HG03439 (cell line): ENCODE measurements around the gene PDZD8.

Source experiments
- ATAC-seq: cut with Tn5 transposase; IDR thresholded peaks from one replicate; pipeline ENCODE4 v1.9.1; 2021; ENCODE audit warnings: mild to moderate bottlenecking, moderate library complexity; ENCODE audit not compliant: unreplicated experiment

PDZD8 gene

GRCh38 chr10:117391436-117392205 lies 16.4 kb upstream of the PDZD8 start:
- no peak for ATAC-seq

- ATAC-seq, result no peak
These were observed 15.2 kb upstream of the PDZD8 start for GRCh38 chr10:117390420-117390819.

GRCh38 chr10:117386805-117387204 lies 11.6 kb upstream of the PDZD8 start:
- ATAC-seq, result no peak

- no peak for ATAC-seq
These were observed 7.6 kb upstream of the PDZD8 start for GRCh38 chr10:117382861-117383260.

- ATAC-seq, result peak; percentile 34
These were observed 507 bp downstream of the PDZD8 start for GRCh38 chr10:117374506-117375359.

- ATAC-seq, result no peak
These were observed 1.3 kb downstream of the PDZD8 start for GRCh38 chr10:117373823-117374505.

- ATAC-seq, result no peak
These were observed 5.0 kb downstream of the PDZD8 start for GRCh38 chr10:117370205-117370604.

- no peak for ATAC-seq
These were observed 7.5 kb downstream of the PDZD8 start for GRCh38 chr10:117367718-117368117.

GRCh38 chr10:117366741-117367140 lies 8.5 kb downstream of the PDZD8 start:
- ATAC-seq, result no peak

- no peak for ATAC-seq
These were observed 9.6 kb downstream of the PDZD8 start for GRCh38 chr10:117365612-117366011.

- ATAC-seq, result no peak
These were observed 10.9 kb downstream of the PDZD8 start for GRCh38 chr10:117364110-117364960.

GRCh38 chr10:117363028-117363427 lies 12.2 kb downstream of the PDZD8 start:
- ATAC-seq, result peak; percentile 40

GRCh38 chr10:117362313-117362712 lies 12.9 kb downstream of the PDZD8 start:
- ATAC-seq, result no peak

GRCh38 chr10:117360994-117361667 lies 14.1 kb downstream of the PDZD8 start:
- ATAC-seq, result no peak

- ATAC-seq, result no peak
These were observed 15.2 kb downstream of the PDZD8 start for GRCh38 chr10:117360016-117360415.

- ATAC-seq, result no peak
These were observed 20.2 kb downstream of the PDZD8 start for GRCh38 chr10:117355072-117355471.

GRCh38 chr10:117353684-117354083 lies 21.6 kb downstream of the PDZD8 start:
- no peak for ATAC-seq

GRCh38 chr10:117352724-117353123 lies 22.5 kb downstream of the PDZD8 start:
- ATAC-seq, result no peak

GRCh38 chr10:117351996-117352395 lies 23.2 kb downstream of the PDZD8 start:
- no peak for ATAC-seq

- ATAC-seq, result no peak
These were observed 23.7 kb downstream of the PDZD8 start for GRCh38 chr10:117351558-117351957.
